Activated T-helper 2 cell treated with anti-CD3 and anti-CD28 coated beads, Interferon-gamma antibody, Interleukin-2, Interleukin-4, amounts not matched to agents 10 μg/mL and 5 μg/mL and 100 μg/mL, durations not matched to agents 14 hours and 24 hours and 36 hours (primary cell): Measurements from ENCODE around the gene NDUFA11. TPM values are rescaled to one million over a fixed set of nuclear protein-coding genes. Genes with fewer than 3 reads are reported as not detected.
A peak's percentile ranks its signal among the peaks of the same experiment; 100 is the strongest.

ENCODE experiments used
- DNase-seq: peaks from one replicate; pipeline ENCODE4 v3.0.0; 2021; ENCODE audit warnings: low spot score
- H3K27ac Mint-ChIP-seq: one replicate; pipeline ENCODE4 v1.8.0; 2021; ENCODE audit warnings: mixed read lengths
- H3K27me3 Mint-ChIP-seq: one replicate; pipeline ENCODE4 v1.8.0; 2021; ENCODE audit warnings: low read depth, mixed read lengths
- H3K36me3 Mint-ChIP-seq: one replicate; pipeline ENCODE4 v1.8.0; 2021; ENCODE audit warnings: low read depth, mixed read lengths
- H3K4me1 Mint-ChIP-seq: one replicate; pipeline ENCODE4 v1.8.0; 2021; ENCODE audit warnings: low read depth, mixed read lengths
- H3K4me3 Mint-ChIP-seq: one replicate; pipeline ENCODE4 v1.8.0; 2021; ENCODE audit warnings: low read depth, mild to moderate bottlenecking, moderate library complexity, mixed read lengths
- H3K9me3 Mint-ChIP-seq: one replicate; pipeline ENCODE4 v1.8.0; 2021; ENCODE audit warnings: mixed read lengths
- intact Hi-C: fragments of 100-400 bp; cut with micrococcal nuclease; formaldehyde crosslinking; loops from one replicate; pipeline ENCODE4 v1.15.1; 2023
- total RNA-seq: library from RNA; stranded (reverse); gene quantifications from 2 replicates; pipeline ENCODE4 v1.2.3, GENCODE V29; 2022

NDUFA11 gene
- 230 and 246 TPM in 2 replicates for total RNA-seq

DNA sequence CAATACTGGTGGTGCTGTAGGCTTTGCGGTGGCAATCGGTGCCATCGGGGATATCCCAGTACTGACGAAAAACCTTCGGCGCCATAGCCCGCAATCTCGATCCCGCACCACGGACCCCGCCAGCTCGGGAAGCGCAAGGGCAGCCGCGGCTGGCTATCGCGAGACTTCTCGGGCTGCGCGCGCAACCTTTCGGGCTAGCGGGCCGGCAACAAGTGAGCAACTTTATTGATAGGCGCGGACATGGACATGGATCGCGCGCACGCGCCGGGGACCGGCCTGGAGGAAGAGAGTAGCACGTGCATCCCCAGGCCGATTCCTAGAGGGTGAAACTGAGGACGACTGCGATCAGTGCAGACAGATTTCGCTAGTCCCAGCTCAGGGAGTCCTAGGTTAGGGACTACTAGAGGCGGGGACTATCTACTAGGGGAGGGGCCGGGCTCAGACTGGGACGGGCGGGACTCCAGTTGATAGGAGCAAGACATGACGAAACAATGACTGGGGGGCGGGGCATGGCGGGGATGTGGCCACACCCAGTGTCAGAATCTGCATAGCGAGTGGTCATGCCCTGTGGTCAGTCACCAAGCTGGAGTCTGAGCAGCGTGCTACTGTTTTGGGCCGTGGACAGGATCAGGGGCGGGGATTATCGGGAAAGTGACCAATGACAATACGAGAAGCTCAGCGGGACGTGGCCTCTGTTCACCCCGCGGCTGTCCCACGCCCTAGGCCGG is at the start of gene NDUFA11:
Gene NDUFA11, minus strand, starts transcription at position 167 of the 728 bp plus-strand sequence. Its CDS starts 82 bp downstream, at position 85.
- Mint-ChIP-seq H3K36me3 (peaks cover 20% of the 10 kb centered on the region), H3K4me3 (peak within 1 kb of the TSS; percentile 97), H3K9me3 (no peaks in the 10 kb centered on the region), H3K27ac (peak within 1 kb of the TSS; percentile 97), H3K4me1 (peaks cover 19% of the 10 kb centered on the region), H3K27me3 (no peaks in the 10 kb centered on the region)
- peak; percentile 96 for DNase-seq
- intact Hi-C loops, result loop anchor here (1.0 to 5.0 kb wide), 6 partner anchors 49 to 183 kb away; partner anchors contain the start of genes CATSPERD, DUS3L, LONP1 and RANBP3

- H3K4me3 Mint-ChIP-seq, result peak overlapping the region; percentile 76
- peaks cover 57% of the 10 kb centered on the region for H3K36me3 Mint-ChIP-seq
- peaks cover 71% of the 10 kb centered on the region for H3K4me1 Mint-ChIP-seq
- H3K9me3 Mint-ChIP-seq, result no peaks in the 10 kb centered on the region
- no peaks in the 10 kb centered on the region for H3K27me3 Mint-ChIP-seq
- peak overlapping the region; percentile 94 for H3K27ac Mint-ChIP-seq
- intact Hi-C loops, result loop anchor here (2.0 kb wide), 1 partner anchor 48 kb away; the partner anchor contains the start of gene VMAC
- no peak for DNase-seq
These were observed 49.5 kb upstream of the NDUFA11 start for GRCh38 chr19:5953030-5953589.

GRCh38 chr19:5952193-5953029 is 48.8 kb upstream of the NDUFA11 start:
- Mint-ChIP-seq H3K27ac (peak overlapping the region; percentile 94), H3K4me1 (peaks cover 73% of the 10 kb centered on the region), H3K36me3 (peaks cover 59% of the 10 kb centered on the region), H3K4me3 (no peak overlapping the region), H3K27me3 (no peaks in the 10 kb centered on the region), H3K9me3 (no peaks in the 10 kb centered on the region)
- intact Hi-C loops, result loop anchor here (2.0 kb wide), 1 partner anchor 48 kb away; the partner anchor contains the start of gene VMAC
- DNase-seq, result no peak

DNA sequence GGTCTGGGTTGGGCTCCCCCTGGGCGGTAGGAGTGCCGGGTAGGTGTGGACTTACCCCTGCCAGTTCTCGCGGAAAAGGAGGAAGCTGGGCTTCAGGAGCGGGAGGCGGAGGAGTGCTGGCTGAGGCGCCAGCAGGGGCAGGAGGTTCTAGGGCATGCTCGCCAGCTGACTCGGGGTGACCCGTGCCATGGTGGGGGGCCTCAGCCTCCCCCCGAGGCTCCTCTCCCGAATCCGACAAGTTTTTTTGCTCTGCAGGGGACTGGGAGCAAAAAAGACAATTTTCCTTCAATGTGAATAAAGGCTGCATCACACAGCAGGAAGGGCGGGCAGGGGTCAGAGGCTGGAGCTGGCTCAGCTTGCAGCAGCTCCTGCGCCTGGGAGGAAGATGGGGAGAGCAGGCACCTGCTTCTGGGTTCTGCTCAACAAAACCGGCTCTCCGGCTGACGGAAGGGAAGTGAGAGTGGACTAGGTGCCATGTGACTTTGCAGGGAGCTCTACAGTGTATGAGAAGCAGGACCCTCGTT is 47.8 kb upstream of the NDUFA11 start:
- no peaks in the 10 kb centered on the region for H3K9me3 Mint-ChIP-seq

GRCh38 chr19:5950741-5951140 is 47.2 kb upstream of the NDUFA11 start:
- H3K36me3 Mint-ChIP-seq, result peaks cover 62% of the 10 kb centered on the region
- intact Hi-C loops, result no loop called here
- no peak overlapping the region for H3K4me3 Mint-ChIP-seq
- H3K27me3 Mint-ChIP-seq, result no peaks in the 10 kb centered on the region
- peak overlapping the region; percentile 85 for H3K27ac Mint-ChIP-seq
- H3K9me3 Mint-ChIP-seq, result no peaks in the 10 kb centered on the region
- H3K4me1 Mint-ChIP-seq, result peaks cover 66% of the 10 kb centered on the region
- DNase-seq, result no peak

More for the DNA sequence above, 47.8 kb upstream of the NDUFA11 start:
- no peak overlapping the region for H3K4me3 Mint-ChIP-seq
- peak overlapping the region; percentile 85 for H3K27ac Mint-ChIP-seq
- no peaks in the 10 kb centered on the region for H3K27me3 Mint-ChIP-seq
- DNase-seq, result no peak
- intact Hi-C loops, result no loop called here
- H3K36me3 Mint-ChIP-seq, result peaks cover 62% of the 10 kb centered on the region
- H3K4me1 Mint-ChIP-seq, result peaks cover 70% of the 10 kb centered on the region

DNA sequence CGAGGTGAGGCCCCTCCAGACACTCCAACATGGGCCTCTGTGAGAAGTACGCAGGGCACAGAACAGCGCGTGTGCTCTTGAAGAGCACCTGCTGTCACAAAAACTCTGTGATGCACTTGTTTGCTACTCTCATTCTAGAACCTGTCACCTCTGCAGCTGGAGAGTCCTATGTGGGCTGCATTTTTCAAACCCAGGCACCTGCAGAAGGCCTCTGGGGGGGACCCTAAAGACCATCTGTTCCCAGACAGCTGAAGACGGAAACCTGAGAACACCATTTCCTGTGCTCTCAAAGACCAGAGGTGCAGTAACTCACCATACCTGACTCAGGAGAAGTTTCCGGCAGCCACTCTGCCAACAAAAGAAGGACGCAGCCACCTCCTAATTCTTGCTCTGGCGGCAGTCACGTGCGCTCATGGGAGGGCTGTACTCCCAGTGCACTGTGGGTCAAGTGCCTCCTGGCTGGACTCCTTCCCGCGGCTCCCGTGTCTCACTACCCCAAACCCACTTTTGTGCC is 46.3 kb upstream of the NDUFA11 start:
- intact Hi-C loops, result no loop called here
- Mint-ChIP-seq H3K27ac (peak overlapping the region; percentile 85), H3K36me3 (peaks cover 64% of the 10 kb centered on the region), H3K27me3 (no peaks in the 10 kb centered on the region), H3K4me1 (peaks cover 68% of the 10 kb centered on the region), H3K4me3 (peak overlapping the region; percentile 57), H3K9me3 (no peaks in the 10 kb centered on the region)
- DNase-seq, result no peak

DNA sequence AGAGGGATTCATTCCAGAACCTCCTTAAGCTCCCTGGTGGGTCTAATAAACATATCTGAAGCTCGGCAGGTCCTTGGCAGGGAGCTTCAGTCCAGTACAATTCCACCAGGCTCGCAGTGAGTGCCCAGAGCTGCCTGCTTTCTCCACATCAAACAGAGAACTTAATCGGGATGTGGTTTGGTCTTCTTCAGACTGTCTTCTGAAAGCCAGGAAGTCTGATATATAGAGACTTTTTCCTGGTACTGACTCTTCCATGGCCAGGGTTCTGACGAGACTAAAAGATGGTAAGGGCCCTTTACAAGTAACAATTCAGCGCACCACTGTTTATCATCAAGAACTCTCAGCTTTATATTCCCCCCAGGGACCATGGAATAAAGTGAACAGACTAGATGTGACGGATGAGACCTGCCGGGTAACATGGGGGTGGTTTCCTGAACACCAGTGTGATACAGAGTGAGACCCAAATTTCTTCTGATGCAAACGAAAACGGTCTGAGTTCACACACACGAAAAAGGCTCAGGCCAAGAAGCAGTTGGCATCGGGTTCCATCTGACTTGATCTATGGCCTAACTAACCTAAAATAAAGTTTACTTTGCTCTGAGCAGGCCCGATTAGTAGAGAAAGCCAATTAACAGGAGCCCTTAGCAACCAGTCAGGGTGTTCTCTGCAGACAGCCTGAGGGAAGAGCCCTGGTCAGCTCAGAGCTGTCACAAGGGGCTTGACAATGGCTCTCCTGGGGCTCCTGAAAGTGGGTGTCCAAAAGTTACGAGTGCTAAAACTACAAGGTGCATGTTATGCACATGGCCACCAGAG is 45.4 kb upstream of the NDUFA11 start:
- Mint-ChIP-seq H3K27ac (peak overlapping the region; percentile 85), H3K4me1 (peaks cover 62% of the 10 kb centered on the region), H3K4me3 (peak overlapping the region; percentile 40), H3K9me3 (no peaks in the 10 kb centered on the region), H3K36me3 (peaks cover 61% of the 10 kb centered on the region), H3K27me3 (no peaks in the 10 kb centered on the region)
- DNase-seq, result no peak
- intact Hi-C loops, result no loop called here

- no peak overlapping the region for H3K4me3 Mint-ChIP-seq
- peak overlapping the region; percentile 44 for H3K27ac Mint-ChIP-seq
- DNase-seq, result no peak
- intact Hi-C loops, result no loop called here
- H3K36me3 Mint-ChIP-seq, result peaks cover 53% of the 10 kb centered on the region
- no peaks in the 10 kb centered on the region for H3K9me3 Mint-ChIP-seq
- no peaks in the 10 kb centered on the region for H3K27me3 Mint-ChIP-seq
- peaks cover 48% of the 10 kb centered on the region for H3K4me1 Mint-ChIP-seq
These were observed 43.8 kb upstream of the NDUFA11 start for GRCh38 chr19:5947435-5947834.

GRCh38 chr19:5943623-5944022 is 40.0 kb upstream of the NDUFA11 start:
- no peak for DNase-seq
- peak overlapping the region; percentile 22 for H3K27ac Mint-ChIP-seq
- H3K4me1 Mint-ChIP-seq, result peaks cover 13% of the 10 kb centered on the region
- intact Hi-C loops, result no loop called here
- no peak overlapping the region for H3K4me3 Mint-ChIP-seq
- H3K27me3 Mint-ChIP-seq, result no peaks in the 10 kb centered on the region
- H3K9me3 Mint-ChIP-seq, result no peaks in the 10 kb centered on the region
- peaks cover 28% of the 10 kb centered on the region for H3K36me3 Mint-ChIP-seq

DNA sequence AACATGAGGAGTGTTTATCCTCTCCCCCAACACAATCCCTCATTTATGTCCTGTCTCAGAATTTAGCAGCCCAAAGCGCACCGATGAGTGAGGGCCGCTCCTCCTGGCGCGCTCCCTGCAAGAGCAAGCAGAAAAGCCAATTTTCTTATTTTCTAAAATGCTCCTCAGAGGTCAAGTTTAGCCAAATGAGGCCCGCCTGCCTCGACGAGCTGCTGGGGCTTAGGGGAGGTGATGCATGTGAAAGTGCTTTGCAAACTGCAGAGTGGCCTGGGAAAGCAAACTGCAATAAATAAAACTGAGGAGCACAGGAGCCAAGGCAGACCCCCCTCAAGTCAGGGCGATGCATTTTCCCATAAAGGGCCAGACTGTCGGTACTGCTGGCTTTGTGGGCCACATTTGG is 39.5 kb upstream of the NDUFA11 start:
- Mint-ChIP-seq H3K27ac (no peak overlapping the region), H3K9me3 (no peaks in the 10 kb centered on the region), H3K4me1 (peaks cover 9% of the 10 kb centered on the region), H3K27me3 (no peaks in the 10 kb centered on the region), H3K4me3 (no peak overlapping the region), H3K36me3 (peaks cover 25% of the 10 kb centered on the region)
- DNase-seq, result no peak
- intact Hi-C loops, result no loop called here

DNA sequence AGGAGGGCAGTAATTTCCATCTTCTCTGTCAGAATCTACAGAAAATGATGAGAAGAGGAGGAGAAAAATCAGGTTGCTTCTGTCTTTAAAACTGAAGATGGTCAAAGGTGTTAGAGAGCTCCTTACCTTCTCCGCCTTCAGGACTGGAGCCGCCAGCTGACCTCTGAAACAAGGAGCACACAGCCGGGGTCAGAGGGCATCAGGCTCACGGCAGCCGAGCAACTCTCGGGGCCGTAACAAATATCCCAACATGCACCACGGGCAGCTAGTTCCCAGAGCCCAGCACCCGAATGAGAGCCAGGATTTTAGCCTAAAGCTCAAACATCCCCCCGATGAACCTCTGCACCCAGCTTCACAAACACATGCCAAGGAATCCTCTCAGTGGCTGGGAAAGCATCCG is 38.1 kb upstream of the NDUFA11 start:
- Mint-ChIP-seq H3K27me3 (no peaks in the 10 kb centered on the region), H3K27ac (no peak overlapping the region)
- intact Hi-C loops, result no loop called here

More for the DNA sequence above, 38.1 kb upstream of the NDUFA11 start:
- peaks cover 4% of the 10 kb centered on the region for H3K4me1 Mint-ChIP-seq
- peaks cover 28% of the 10 kb centered on the region for H3K36me3 Mint-ChIP-seq
- H3K4me3 Mint-ChIP-seq, result no peak overlapping the region
- no peak for DNase-seq
- H3K9me3 Mint-ChIP-seq, result no peaks in the 10 kb centered on the region
